ENCODE measurements around the gene PTPRD.

Gene PTPRD

GRCh38 chr9:8600914-8601680, 2011.7 kb downstream of the PTPRD start:
- no peak for FAIRE-seq

DNA sequence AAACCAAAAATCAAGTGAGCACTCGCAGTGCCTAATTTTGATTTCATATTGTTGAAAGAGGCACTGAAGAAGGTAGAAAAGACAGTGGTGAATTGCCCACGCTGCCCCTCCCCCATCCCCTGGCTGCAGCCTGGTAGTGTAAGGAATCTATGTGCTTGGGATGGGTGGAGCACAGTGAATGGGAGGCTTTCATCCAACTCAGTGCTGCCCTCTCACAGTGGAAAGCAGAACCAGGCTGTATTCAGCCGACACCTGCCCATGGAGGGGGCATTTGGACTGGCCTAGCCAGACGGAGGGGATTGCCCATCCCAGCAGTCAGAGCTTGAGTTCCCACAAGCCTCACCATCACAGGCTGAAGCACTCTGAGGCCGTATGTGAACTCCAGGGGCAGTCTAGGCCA, 2012.9 kb downstream of the PTPRD start:
- no peak for FAIRE-seq

DNA sequence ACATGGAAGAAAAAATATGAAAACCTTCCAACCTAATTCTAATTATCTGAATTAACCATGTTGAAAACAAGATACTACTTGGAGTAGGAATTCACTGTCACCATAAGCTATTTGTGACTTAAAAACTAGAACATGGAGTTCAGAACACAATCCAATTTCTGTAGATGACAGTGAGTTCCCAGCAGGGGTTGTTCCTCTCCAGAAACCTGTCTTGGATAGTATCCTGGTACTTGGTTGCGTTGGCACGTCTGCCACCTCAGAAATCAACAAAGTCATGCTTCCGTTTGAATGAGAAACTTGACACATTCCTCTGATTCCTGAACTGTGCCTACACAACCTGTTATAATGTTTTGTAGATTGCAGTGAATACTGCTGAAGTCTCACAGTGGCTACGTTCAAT, 2023.3 kb downstream of the PTPRD start:
- FAIRE-seq = no peak

- FAIRE-seq = no peak
Measured at GRCh38 chr9:8585036-8585435, 2027.8 kb downstream of the PTPRD start.

- no peak for FAIRE-seq
Measured at GRCh38 chr9:8579661-8580060, 2033.1 kb downstream of the PTPRD start.

GRCh38 chr9:8576741-8577140, 2036.1 kb downstream of the PTPRD start:
- FAIRE-seq = no peak

GRCh38 chr9:8574846-8575245, 2038.0 kb downstream of the PTPRD start:
- FAIRE-seq = no peak

DNA sequence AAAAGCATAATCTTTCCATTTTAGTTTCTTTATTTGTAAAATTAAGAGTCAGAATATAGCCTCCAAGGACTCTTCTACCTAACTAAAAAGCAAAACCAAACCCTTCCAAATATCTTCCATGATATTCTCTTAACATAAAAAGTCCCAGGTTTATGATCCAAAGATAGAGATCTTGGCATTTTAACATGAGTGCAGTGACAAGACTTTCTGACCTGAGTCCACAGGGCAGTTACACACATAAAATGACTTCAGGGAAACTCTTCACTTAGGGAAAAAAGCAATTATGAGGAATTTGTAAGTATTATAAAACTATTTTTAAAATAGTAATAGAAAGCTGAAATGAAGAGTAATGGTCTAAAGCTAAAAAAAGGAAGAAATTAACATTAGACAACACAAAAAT, 2040.6 kb downstream of the PTPRD start:
- no peak for FAIRE-seq

DNA sequence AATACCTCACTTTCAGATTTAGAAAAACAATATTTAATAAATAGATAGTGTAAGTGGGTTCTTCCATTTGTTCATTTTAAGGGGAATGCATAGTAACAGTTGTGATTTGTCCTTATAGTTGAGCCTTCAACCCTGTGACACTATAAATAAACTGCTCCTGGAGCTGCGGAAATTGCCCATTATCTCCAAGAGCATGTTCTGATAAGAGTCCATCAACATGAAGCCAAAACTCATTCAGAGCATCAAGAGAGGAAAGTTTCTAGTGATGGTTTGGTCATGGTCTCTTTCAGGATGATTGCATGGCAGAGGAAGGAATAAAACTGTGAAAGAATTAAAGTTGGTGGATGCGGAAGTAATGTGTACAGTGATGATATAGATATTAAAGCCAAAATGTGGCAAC, 2041.2 kb downstream of the PTPRD start:
- no peak for FAIRE-seq

- no peak for FAIRE-seq
Measured at GRCh38 chr9:8570776-8571175, 2042.0 kb downstream of the PTPRD start.

DNA sequence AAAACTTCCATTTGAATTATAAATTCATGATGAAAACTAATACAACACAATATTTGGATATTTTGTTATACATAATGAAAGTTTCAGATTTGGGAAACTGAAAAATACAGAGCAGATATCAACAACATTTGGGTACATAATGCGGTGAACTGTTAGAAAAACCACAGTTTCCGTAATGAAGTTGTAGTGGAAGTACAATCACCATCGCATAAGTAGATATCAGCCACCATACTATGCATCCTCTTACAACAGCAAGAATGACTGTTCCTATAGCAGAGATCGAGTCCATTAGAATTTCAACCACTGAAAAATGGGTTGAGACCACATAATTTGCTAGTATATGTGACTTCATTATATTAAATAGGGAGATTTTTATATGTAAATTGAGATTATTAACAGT, 2043.0 kb downstream of the PTPRD start:
- no peak for FAIRE-seq

DNA sequence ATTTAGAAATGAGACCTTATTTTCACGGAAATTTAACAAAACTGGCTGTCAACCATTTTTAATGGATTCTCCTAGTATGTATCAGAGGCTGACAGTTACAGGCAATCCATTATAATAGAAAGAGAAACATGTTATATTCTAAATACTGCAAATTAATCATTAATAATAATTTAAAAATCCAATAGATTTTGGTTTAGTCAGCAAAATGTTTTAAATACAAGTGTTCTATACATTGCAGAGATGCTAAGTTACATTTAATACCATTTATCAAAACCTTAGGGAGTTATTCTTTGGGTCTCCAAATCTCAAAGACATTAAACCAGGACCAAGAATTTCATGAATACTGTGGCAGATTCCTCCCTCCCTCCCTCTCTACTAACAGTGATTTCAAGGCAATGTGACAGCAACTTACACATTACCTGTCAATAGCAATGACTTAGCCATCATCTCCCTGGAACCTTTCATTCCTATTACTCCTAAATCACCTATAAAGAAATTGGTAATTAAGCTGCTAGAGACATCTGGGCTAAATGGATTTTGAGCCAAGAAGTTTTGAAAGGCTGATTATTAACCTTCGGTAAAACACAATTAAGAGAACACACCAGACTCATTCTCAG, 2044.7 kb downstream of the PTPRD start:
- FAIRE-seq = no peak

- no peak for FAIRE-seq
Measured at GRCh38 chr9:8564960-8565359, 2047.8 kb downstream of the PTPRD start.

GRCh38 chr9:8560560-8561525, 2052.0 kb downstream of the PTPRD start:
- FAIRE-seq = no peak

DNA sequence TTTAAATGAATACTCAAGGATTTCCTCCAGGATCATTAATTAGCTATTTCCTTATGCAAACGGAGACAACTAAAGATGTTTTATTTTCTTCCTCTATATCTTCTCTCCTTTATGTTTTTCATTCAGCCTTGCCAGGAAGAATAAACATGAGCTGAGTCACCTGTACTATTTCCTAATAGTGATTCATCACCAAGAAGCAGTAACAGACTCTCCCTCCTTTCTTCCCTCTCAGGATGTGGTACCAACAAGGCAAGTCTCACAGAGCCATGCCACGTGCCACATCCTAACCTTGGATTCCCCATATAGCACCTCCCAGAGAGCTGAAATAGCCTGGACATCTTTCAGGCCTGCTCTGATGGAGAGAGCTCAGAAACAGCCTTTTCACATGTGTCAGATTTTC, 2054.6 kb downstream of the PTPRD start:
- peak; percentile 43 for FAIRE-seq

DNA sequence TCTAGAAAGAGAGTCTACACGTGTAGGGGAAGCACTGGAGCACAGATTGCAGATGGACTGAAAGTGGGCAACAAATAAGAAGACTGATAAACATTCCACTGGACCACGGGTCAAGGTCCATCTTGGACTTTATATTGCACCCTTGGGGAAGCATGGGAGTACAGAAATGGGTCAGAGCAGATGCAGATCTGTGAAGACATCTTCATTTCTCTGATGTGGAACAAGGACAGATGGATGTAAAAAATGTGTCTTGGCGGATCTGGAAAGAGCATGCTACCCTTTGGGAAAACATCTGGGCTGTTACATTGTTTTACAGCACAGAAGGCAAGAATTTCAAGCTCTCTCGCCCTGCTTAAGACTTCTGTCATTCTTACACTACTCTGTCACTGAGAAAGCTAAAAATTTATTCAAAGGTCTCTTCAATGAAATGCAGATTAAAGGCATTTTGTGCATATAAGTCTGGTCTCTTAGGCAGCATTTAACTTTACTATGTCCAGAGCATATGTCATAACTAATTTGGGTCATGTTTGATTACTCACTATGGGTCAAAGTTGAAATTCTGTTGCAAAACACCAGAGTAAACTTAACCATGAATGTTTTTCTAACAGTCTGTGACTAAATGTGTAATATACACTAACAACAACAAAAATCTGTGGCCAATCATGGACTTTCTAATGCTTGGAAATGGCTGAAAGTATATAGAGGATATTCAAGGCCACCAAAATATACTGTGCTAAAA, 2056.9 kb downstream of the PTPRD start:
- FAIRE-seq = no peak

DNA sequence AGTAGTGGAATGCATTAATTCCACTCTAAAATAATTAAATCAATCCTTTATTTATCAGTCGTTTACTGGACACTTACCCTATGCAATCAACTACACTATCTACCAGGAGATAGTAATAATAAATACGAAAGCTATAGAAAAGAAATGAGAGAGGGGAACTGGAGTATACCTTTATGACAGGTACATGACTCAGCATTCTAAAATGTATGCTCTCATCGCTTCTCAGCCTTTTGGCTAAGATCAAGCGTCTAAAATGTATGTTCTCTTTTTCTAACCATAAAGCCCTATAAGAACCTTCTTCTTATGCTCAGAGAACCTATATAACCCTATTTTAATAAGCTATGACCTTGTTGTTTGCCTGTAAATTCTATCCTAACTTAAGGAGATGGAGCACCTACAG, 2059.4 kb downstream of the PTPRD start:
- no peak for FAIRE-seq

- no peak for FAIRE-seq
Measured at GRCh38 chr9:8552732-8553131, 2060.1 kb downstream of the PTPRD start.

- no peak for FAIRE-seq
Measured at GRCh38 chr9:8549214-8549613, 2063.6 kb downstream of the PTPRD start.

GRCh38 chr9:8543219-8543618, 2069.6 kb downstream of the PTPRD start:
- no peak for FAIRE-seq

DNA sequence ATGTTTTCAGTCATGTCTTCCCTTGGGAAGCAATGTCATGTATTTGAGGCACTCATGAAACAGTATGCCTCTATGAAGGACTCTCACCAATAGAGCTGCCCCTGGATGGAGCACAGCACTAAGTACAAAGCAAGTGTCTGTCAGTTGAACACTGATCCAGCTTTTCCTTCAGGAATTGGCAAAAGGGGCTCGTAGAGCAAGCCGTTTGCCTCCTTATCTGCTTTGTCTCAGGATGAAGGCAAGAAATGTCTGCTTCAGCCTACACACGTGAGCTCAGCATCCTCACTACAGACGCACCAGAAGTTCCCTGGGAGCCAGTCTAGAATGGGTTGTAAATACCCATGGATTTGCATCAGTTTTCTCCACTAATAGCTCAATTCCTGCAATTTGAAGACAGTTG, 2070.3 kb downstream of the PTPRD start:
- FAIRE-seq = no peak

- no peak for FAIRE-seq
Measured at GRCh38 chr9:8539681-8540197, 2073.1 kb downstream of the PTPRD start.

DNA sequence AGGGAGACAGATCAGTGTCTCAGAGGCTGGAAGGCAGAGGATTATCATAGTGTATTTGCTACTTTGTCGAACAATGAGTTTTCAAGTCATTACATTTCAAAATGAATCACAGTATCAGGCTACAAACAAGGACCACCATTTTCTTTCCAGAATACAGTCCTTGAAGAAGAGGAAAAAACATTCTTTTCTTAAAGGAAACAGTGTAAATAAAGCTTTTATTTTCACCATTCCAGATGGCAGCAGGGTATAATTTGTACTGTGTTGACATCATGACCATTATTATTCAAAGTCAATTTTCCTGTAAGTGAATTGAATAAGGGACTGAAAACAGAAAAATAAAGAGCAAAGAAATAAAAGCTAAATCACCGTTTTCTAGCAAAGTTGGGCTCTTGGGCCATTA, 2076.0 kb downstream of the PTPRD start:
- no peak for FAIRE-seq
